DND-41 (cell line): Measurements from ENCODE around the gene UBE2H.

Experiments
- ATAC-seq: fragments of 200-7000 bp; cut with Tn5 transposase; 3 replicates; pipeline ENCODE4 v1.9.1; 2021; ENCODE audit warnings: low read depth; ENCODE audit not compliant: insufficient read depth
- DNase-seq: peaks from one replicate; pipeline ENCODE4 v3.0.0-alpha.2; 2020
- H2AFZ ChIP-seq: 2 replicates; pipeline ENCODE4 v1.6.0; 2012; ENCODE audit warnings: low read depth, low read length
- H3K27ac ChIP-seq: 2 replicates; pipeline ENCODE4 v1.5.1; 2012; ENCODE audit warnings: low read length, inconsistent platforms
- H3K27me3 ChIP-seq: fragments of 200-600 bp; sonication (generic); 2 replicates; pipeline ENCODE4 v1.6.0; 2012; ENCODE audit warnings: low read length, mild to moderate bottlenecking, inconsistent platforms; ENCODE audit not compliant: insufficient read depth, poor library complexity
- H3K36me3 ChIP-seq: 2 replicates; pipeline ENCODE4 v1.5.1; 2012; ENCODE audit warnings: low read length, inconsistent platforms; ENCODE audit not compliant: insufficient read depth
- H3K4me1 ChIP-seq: 2 replicates; pipeline ENCODE4 v1.5.1; 2012; ENCODE audit warnings: mild to moderate bottlenecking, low read length; ENCODE audit not compliant: insufficient read depth
- H3K4me2 ChIP-seq: 2 replicates; pipeline ENCODE4 v1.6.0; 2012; ENCODE audit warnings: mild to moderate bottlenecking, moderate library complexity, low read length, inconsistent platforms; ENCODE audit not compliant: insufficient read depth
- H3K4me3 ChIP-seq, 2 experiments: fragments of 200-600 bp in 1 of 2; shearing (Covaris generic) in 1 of 2; 2 replicates each; pipeline ENCODE4 v1.5.1; 2012 to 2016; ENCODE audit warnings: inconsistent platforms in 2 of 2, low read length in 2 of 2, mild to moderate bottlenecking in 2 of 2, low read depth in 1 of 2, moderate library complexity in 1 of 2
- H3K79me2 ChIP-seq: 2 replicates; pipeline ENCODE4 v1.6.0; 2012; ENCODE audit warnings: low read length, inconsistent platforms; ENCODE audit not compliant: insufficient read depth
- H3K9ac ChIP-seq: 2 replicates; pipeline ENCODE4 v1.6.0; 2012; ENCODE audit warnings: low read depth, mild to moderate bottlenecking, inconsistent platforms, low read length, moderate library complexity
- H3K9me3 ChIP-seq: 2 replicates; pipeline ENCODE4 v1.5.1; 2012; ENCODE audit warnings: low read length, moderate library complexity, mild to moderate bottlenecking, inconsistent platforms; ENCODE audit not compliant: insufficient read depth, severe bottlenecking
- H4K20me1 ChIP-seq: 2 replicates; pipeline ENCODE4 v1.6.0; 2012; ENCODE audit warnings: low read length; ENCODE audit not compliant: insufficient read depth
- EZH2 ChIP-seq: IDR thresholded peaks from 3 replicates; pipeline ENCODE4 v1.6.1; 2012; ENCODE audit warnings: borderline replicate concordance, low read depth, mild to moderate bottlenecking, moderate library complexity, low read length, inconsistent platforms; ENCODE audit not compliant: severe bottlenecking
- TF ChIP-seq, protein P1 (sequence below): IDR thresholded peaks from 2 replicates; pipeline ENCODE4 v1.5.1; 2012; ENCODE audit warnings: borderline replicate concordance, low read length, moderate library complexity, mild to moderate bottlenecking; ENCODE audit not compliant: poor library complexity, severe bottlenecking; ENCODE audit errors: extremely low read depth

UBE2H gene

DNA sequence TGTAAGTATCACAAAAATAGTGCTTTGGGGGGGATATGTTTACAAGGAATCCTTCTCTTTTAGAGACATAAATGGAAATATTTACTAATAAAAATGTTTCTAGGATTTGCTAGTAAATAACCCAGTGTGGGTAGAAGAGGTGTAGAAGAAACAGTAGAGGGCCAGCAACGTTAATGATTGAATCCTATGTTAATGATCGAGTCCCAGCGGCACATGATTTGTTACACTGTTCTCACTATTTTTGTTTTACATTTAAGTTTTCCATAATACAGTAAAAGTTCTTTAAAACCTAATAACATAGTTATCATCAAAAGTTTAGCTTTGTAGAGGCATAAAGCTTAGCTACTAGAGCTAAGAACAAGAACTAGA lies 66.0 kb downstream of the UBE2H start:
- TF ChIP-seq, protein P1, sequence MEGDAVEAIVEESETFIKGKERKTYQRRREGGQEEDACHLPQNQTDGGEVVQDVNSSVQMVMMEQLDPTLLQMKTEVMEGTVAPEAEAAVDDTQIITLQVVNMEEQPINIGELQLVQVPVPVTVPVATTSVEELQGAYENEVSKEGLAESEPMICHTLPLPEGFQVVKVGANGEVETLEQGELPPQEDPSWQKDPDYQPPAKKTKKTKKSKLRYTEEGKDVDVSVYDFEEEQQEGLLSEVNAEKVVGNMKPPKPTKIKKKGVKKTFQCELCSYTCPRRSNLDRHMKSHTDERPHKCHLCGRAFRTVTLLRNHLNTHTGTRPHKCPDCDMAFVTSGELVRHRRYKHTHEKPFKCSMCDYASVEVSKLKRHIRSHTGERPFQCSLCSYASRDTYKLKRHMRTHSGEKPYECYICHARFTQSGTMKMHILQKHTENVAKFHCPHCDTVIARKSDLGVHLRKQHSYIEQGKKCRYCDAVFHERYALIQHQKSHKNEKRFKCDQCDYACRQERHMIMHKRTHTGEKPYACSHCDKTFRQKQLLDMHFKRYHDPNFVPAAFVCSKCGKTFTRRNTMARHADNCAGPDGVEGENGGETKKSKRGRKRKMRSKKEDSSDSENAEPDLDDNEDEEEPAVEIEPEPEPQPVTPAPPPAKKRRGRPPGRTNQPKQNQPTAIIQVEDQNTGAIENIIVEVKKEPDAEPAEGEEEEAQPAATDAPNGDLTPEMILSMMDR: no peak
- no peak for TF ChIP-seq EZH2
- H3K36me3 ChIP-seq: no peaks in the 10 kb centered on the region

DNA sequence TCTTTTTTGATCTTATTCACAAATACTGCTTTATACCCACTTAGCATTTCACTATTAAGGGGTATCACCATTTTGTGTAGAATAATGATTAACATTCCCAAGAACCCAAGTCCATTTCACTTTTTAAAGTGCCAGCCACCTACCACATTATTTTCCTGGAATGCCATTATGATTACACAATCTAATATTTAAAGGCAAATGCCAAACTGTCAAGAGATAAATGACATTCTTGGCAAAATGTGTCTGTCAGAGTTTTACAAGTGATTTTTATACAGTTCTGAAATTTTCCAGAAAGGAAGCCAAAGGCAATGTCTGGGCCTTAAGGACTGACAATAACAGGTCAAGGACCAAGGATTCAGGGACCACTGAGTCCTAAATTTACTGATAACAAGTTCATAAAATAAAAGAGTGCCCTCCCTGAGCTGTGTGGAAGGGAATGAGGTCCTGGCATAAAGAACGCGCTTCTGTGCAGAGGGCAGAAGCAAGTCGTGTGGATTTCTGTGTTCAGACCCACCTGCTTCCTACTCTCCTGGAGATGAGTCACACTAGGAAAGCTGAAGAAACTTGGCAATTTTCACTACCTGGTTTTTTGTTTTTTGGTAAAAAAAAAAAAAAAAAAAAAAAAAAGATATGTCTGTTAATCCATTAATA lies 66.5 kb downstream of the UBE2H start:
- H3K27ac ChIP-seq: no peak overlapping the region
- no peaks in the 10 kb centered on the region for H3K79me2 ChIP-seq
- no peak overlapping the region for H2AFZ ChIP-seq
- no peaks in the 10 kb centered on the region for H4K20me1 ChIP-seq
- DNase-seq (no peak), ATAC-seq (no peak)
- H3K4me1 ChIP-seq: no peaks in the 10 kb centered on the region
- H3K9ac ChIP-seq: no peak overlapping the region
- no peaks in the 10 kb centered on the region for H3K9me3 ChIP-seq
- TF ChIP-seq, protein P1: no peak
- TF ChIP-seq EZH2: no peak
- H3K27me3 ChIP-seq: no peaks in the 10 kb centered on the region
- H3K36me3 ChIP-seq: no peaks in the 10 kb centered on the region
- H3K4me2 ChIP-seq: no peak overlapping the region
- H3K4me3 ChIP-seq: no peak overlapping the region

More for the DNA sequence above, 66.0 kb downstream of the UBE2H start:
- Histone ChIP-seq H3K27ac (no peak overlapping the region), H3K4me2 (no peak overlapping the region), H2AFZ (no peak overlapping the region), H3K27me3 (no peaks in the 10 kb centered on the region), H3K4me3 (no peak overlapping the region), H3K4me1 (no peaks in the 10 kb centered on the region), H3K9ac (no peak overlapping the region), H3K9me3 (no peaks in the 10 kb centered on the region), H4K20me1 (no peaks in the 10 kb centered on the region), H3K79me2 (no peaks in the 10 kb centered on the region)
- DNase-seq: no peak
- ATAC-seq: no peak

DNA sequence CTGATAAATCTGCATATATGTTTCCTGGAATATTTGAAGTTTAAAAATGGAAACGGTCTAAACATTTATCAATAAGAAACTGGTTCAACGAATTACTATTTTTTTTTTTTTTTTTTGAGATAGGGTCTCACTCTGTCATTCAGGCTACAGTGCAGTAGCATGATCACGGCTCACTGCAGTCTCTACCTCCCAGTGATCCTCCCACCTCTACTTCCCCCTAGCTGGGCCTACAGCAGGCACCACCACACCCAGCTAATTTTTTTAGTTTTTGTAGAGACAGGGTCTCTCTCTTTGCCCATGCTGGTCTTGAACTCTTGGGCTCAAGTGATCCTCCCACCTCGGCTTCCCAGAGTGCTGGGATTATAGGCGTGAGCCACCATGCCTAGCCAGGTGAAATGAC lies 68.3 kb downstream of the UBE2H start:
- ATAC-seq (no peak), DNase-seq (no peak)
- Histone ChIP-seq H3K4me1 (no peaks in the 10 kb centered on the region), H3K36me3 (no peaks in the 10 kb centered on the region), H3K27me3 (no peaks in the 10 kb centered on the region), H3K27ac (no peak overlapping the region), H3K79me2 (no peaks in the 10 kb centered on the region), H4K20me1 (no peaks in the 10 kb centered on the region), H3K9me3 (no peaks in the 10 kb centered on the region), H3K4me3 (no peak overlapping the region), H3K9ac (no peak overlapping the region), H3K4me2 (no peak overlapping the region), H2AFZ (no peak overlapping the region)
- TF ChIP-seq, protein P1: no peak
- TF ChIP-seq EZH2: no peak
